ENCODE results near the gene MAST2.
"Not testable (repeated sequence)": the region's sequence is repeated elsewhere in the genome, so short reads cannot be mapped to it uniquely, and the experiment has no call there.

DNA sequence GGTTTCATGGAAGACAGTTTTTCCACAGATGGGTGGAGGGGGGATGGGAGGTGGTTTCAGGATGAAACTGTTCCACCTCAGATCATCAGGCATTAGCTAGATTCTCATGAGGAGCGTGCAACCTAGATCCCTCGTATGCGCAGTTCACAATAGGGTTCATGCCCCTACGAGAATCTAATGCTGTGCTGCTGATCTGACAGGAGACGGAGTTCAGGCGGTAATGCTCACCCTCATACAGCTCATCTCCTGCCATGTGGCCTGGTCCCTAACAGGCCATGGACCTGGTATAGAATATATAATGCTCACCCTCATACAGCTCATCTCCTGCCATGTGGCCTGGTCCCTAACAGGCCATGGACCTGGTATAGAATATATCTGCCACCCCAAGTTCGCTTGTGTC lies 33.4 kb downstream of the MAST2 start:
- TF ChIP-seq CTCF (conservative IDR thresholded peaks at IDR 0.05; ENCODE audit: low read length); EZH2phosphoT487 (IDR thresholded peaks at IDR 0.05; ENCODE audit: borderline replicate concordance): not testable (repeated sequence)

Data from Loucy (cell line).